ENCODE data around the gene SYNGR3. TPM values are rescaled to one million over a fixed set of nuclear protein-coding genes. Genes with fewer than 3 reads are reported as not detected.

Gene SYNGR3
- total and polyA plus RNA-seq, 2 of the 13 experiments (the other 11 are each of a cell fraction or from before 2014, with no cell fraction given): 0.97 to 5.7 TPM

- no peak for TF ChIP-seq KIAA2018 (CRISPR knock-in tag; IDR thresholded peaks at IDR 0.05; ENCODE audit: borderline replicate concordance)
- TF ChIP-seq TARDBP (CRISPR knock-in tag; IDR thresholded peaks at IDR 0.05): no peak
- no peak for TF ChIP-seq GMEB1 (CRISPR knock-in tag; IDR thresholded peaks at IDR 0.05; ENCODE audit: borderline replicate concordance)
- no peak for TF ChIP-seq IKZF5 (CRISPR knock-in tag; IDR thresholded peaks at IDR 0.05)
- no peak for TF ChIP-seq ZNF331 (CRISPR knock-in tag; IDR thresholded peaks at IDR 0.05)
- TF ChIP-seq ZFP1 (CRISPR knock-in tag; IDR thresholded peaks at IDR 0.05): no peak
- TF ChIP-seq ZBTB14 (CRISPR knock-in tag; IDR thresholded peaks at IDR 0.05): no peak
- TF ChIP-seq EHMT2 (IDR thresholded peaks at IDR 0.05; ENCODE audit: borderline replicate concordance, low read depth, low read length): no peak
- no peak for TF ChIP-seq ZNF792 (CRISPR knock-in tag; IDR thresholded peaks at IDR 0.05)
- 0 out of 2 replicates have a peak, but pooled peaks have one; percentile 5 for TF ChIP-seq ZNF737 (CRISPR knock-in tag; IDR thresholded peaks at IDR 0.05; ENCODE audit: borderline replicate concordance)
- peak; percentile 62; the same call in 1 of the 2 replicates for TF ChIP-seq HDAC1 (CRISPR knock-in tag; IDR thresholded peaks at IDR 0.05)
- no peak for TF ChIP-seq ZNF883 (CRISPR knock-in tag; IDR thresholded peaks at IDR 0.05; ENCODE audit: not compliant biosample characterization)
- no peak for TF ChIP-seq ZNF224 (CRISPR knock-in tag; IDR thresholded peaks at IDR 0.05)
- TF ChIP-seq BHLHE40 (IDR thresholded peaks at IDR 0.05; ENCODE audit: low read length): no peak
- TF ChIP-seq HIC2 (CRISPR knock-in tag; IDR thresholded peaks at IDR 0.05; ENCODE audit: low read depth): peak; percentile 52; the same call in 1 of the 2 replicates
- TF ChIP-seq ZNF205 (CRISPR knock-in tag; IDR thresholded peaks at IDR 0.05): no peak
Observed at GRCh38 chr16:2016407-2016922, 26.7 kb downstream of the SYNGR3 start (continued).

Measured in HepG2 (cell line).